ENCODE data around the gene ILF2. TPM values are rescaled to one million over a fixed set of nuclear protein-coding genes. Genes with fewer than 3 reads are reported as not detected.

The ILF2 gene
- total RNA-seq, 1 experiment from 2014 or later, result 221 TPM

- Histone ChIP-seq H3K9me3 (ENCODE audit: control insufficient read depth, insufficient read depth, low read depth, low read length) (no peaks in the 10 kb centered on the region), H3K4me1 (ENCODE audit: control insufficient read depth, insufficient read depth, low read length) (peaks cover 7% of the 10 kb centered on the region), H3K4me3 (ENCODE audit: low read depth in 2 of 2, low read length in 2 of 2) (no peak overlapping the region), H3K36me3 (ENCODE audit: control insufficient read depth, insufficient read depth, low read length) (no peaks in the 10 kb centered on the region), H3K27me3 (ENCODE audit: control insufficient read depth, insufficient read depth, low read length) (no peaks in the 10 kb centered on the region), H3K27ac (ENCODE audit: low read length) (no peak overlapping the region)
- ATAC-seq (no peak), DNase-seq (ENCODE audit: low read depth, low spot score) (no peak)
- no TSS peak for BruUV-seq (replicated peaks)
- TF ChIP-seq REST (IDR thresholded peaks at IDR 0.05; ENCODE audit: insufficient read depth in 1 of 2, low read depth in 2 of 2, low read length in 1 of 2), result no peak
- TF ChIP-seq TCF7L2 (IDR thresholded peaks at IDR 0.05; ENCODE audit: low read depth, low read length), result no peak
- TF ChIP-seq, protein P1, sequence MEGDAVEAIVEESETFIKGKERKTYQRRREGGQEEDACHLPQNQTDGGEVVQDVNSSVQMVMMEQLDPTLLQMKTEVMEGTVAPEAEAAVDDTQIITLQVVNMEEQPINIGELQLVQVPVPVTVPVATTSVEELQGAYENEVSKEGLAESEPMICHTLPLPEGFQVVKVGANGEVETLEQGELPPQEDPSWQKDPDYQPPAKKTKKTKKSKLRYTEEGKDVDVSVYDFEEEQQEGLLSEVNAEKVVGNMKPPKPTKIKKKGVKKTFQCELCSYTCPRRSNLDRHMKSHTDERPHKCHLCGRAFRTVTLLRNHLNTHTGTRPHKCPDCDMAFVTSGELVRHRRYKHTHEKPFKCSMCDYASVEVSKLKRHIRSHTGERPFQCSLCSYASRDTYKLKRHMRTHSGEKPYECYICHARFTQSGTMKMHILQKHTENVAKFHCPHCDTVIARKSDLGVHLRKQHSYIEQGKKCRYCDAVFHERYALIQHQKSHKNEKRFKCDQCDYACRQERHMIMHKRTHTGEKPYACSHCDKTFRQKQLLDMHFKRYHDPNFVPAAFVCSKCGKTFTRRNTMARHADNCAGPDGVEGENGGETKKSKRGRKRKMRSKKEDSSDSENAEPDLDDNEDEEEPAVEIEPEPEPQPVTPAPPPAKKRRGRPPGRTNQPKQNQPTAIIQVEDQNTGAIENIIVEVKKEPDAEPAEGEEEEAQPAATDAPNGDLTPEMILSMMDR (IDR thresholded peaks at IDR 0.05), result no peak
- no peak for TF ChIP-seq SIN3A (IDR thresholded peaks at IDR 0.05; ENCODE audit: borderline replicate concordance, insufficient read depth, low read depth, low read length)
- TF ChIP-seq POLR2AphosphoS5 (IDR thresholded peaks at IDR 0.05; ENCODE audit: low read depth, low read length), result no peak
- intact Hi-C loops (cut with micrococcal nuclease; ENCODE audit: unreplicated experiment), result no loop called here
- ChIA-PET POLR2A (interaction anchor here (0.6 kb wide), 1 partner anchor 29 kb away, joined by 3 read pairs; no protein-coding TSS in a partner anchor), CTCF (no interaction called here)
- in situ Hi-C loops (cut with HindIII; ENCODE audit: low pct_unique_long_range_greater_than_20kb, low sequenced_read_pairs), result no loop called here
These were observed 27.5 kb upstream of the ILF2 start for GRCh38 chr1:153698020-153698922.

- Histone ChIP-seq H3K36me3 (ENCODE audit: control insufficient read depth, insufficient read depth, low read length) (no peaks in the 10 kb centered on the region), H3K4me3 (ENCODE audit: low read depth in 2 of 2, low read length in 2 of 2) (no peak overlapping the region), H3K27me3 (ENCODE audit: control insufficient read depth, insufficient read depth, low read length) (no peaks in the 10 kb centered on the region), H3K4me1 (ENCODE audit: control insufficient read depth, insufficient read depth, low read length) (peaks cover 7% of the 10 kb centered on the region), H3K27ac (ENCODE audit: low read length) (peak overlapping the region; percentile 32; the same call in 1 of the 2 replicates), H3K9me3 (ENCODE audit: control insufficient read depth, insufficient read depth, low read depth, low read length) (no peaks in the 10 kb centered on the region)
- intact Hi-C loops (cut with micrococcal nuclease; ENCODE audit: unreplicated experiment), result no loop called here
- in situ Hi-C loops (cut with HindIII; ENCODE audit: low pct_unique_long_range_greater_than_20kb, low sequenced_read_pairs), result no loop called here
- peak; percentile 64 for ATAC-seq
- POLR2A ChIA-PET, result no interaction called here
- no peak for DNase-seq (ENCODE audit: low read depth, low spot score)
- CTCF ChIA-PET, result no interaction called here
- no peak for TF ChIP-seq REST (IDR thresholded peaks at IDR 0.05; ENCODE audit: insufficient read depth in 1 of 2, low read depth in 2 of 2, low read length in 1 of 2)
- TF ChIP-seq SIN3A (IDR thresholded peaks at IDR 0.05; ENCODE audit: borderline replicate concordance, insufficient read depth, low read depth, low read length), result no peak
- no peak for TF ChIP-seq POLR2AphosphoS5 (IDR thresholded peaks at IDR 0.05; ENCODE audit: low read depth, low read length)
- TF ChIP-seq TCF7L2 (IDR thresholded peaks at IDR 0.05; ENCODE audit: low read depth, low read length), result no peak
- TF ChIP-seq, protein P1 (IDR thresholded peaks at IDR 0.05), result no peak
- BruUV-seq (replicated peaks), result no TSS peak
These were observed 26.6 kb upstream of the ILF2 start for GRCh38 chr1:153697191-153698019.

All from Panc1 (cell line).